ENCODE measurements around the gene TTC3.
"Not testable (repeated sequence)": the region's sequence is repeated elsewhere in the genome, so short reads cannot be mapped to it uniquely, and the experiment has no call there.

The TTC3 gene

DNA sequence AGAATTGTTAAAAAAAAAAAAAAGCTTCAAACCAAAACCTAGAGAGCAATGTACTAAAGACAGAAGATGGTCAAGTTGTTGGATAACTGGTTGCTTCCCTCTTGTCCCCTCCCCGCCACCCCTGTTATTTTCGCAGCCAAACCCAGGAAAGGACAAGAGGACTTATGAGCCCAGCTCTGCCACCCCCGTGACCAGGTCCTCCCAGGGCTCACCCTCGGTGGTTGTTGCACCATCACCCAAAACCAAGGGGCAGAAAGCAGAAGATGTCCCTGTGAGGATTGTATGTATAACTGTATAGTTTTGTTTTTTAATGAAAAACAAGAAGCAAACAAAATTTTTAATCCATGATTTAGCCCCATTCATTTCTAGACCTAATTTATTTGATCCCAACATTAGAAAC, 124.7 kb downstream of the TTC3 start:
- DNase-seq: no peak

DNA sequence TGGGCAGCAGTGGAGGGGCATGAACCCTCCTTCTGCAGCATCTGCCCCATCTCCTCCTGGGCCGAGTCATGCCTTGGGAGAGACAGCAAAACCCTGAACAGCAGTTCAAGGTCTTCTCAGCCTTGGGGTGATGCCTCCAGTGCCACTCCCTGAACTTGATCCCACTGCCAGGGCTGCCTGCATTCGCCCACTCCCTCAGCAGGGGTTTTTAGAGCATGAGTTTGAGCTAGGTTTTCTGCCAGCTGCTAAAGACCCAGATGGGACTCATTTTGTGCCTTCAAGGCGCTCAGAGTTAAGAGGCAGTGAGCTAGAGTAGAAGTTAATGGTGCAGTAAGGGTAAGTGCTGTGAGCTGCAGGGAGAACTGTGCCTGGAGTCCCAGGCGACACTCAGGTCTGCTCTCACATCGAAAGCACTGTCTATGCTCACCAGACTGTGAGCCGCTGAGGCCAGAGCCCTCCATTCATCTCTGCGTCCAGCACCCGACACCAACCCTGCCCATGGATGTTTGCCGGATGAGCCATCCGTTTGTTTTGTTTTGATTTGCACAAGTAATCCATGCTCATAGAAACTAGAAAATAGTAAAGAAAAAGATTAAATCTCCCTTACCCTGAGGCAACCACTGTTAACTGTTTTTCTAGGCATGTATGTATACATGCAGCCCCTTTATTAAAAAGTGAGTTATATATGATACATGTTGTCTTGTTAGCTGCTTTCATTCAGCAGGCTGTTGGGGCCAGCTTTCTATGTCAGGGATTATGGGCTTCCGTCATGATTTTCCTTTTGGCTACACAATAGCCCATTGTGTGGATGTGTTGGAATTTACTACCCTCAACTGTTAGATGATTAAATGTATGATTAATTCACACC, 126.2 kb downstream of the TTC3 start:
- no peak for DNase-seq

DNA sequence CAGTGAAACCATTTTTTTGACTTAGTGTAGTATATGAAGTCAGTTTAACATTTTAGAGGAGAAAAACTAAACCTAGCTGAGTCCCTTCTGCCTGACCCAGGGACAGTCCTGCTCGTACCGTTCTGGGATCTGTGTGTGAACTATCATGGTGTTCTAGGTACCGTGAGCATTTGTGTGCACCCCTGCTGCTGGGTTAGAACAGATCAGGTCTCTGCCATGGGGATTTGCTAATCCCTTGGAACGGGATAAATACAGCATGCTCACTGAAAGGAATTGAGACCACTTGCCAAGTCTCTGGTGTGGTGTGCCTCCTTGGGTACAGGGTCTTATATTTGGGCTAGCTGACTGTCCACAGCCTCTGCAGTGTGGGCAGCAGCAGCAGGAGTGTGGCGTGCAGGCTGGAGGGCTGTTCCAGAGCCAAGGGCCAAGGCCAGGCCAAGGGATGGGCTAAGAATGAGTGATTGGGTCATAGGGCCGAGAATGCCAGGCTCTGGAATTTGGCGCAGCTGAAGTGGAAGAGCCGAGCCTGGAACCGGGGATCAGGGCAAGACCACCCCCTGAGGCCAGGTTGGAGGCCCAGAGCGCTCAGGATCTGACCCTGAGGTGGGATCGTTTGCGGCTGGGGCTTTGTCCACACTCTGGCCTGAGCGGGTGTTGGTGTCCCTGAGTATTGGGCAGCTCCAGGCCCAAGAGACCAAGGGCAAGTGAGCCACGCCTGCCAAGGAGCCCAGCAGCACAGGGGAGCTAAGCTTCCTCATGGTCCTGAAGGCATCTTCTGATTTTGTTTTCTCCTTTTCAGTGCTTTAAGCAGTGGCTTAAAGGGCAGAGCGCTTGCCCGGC, 127.8 kb downstream of the TTC3 start:
- no peak for DNase-seq

DNA sequence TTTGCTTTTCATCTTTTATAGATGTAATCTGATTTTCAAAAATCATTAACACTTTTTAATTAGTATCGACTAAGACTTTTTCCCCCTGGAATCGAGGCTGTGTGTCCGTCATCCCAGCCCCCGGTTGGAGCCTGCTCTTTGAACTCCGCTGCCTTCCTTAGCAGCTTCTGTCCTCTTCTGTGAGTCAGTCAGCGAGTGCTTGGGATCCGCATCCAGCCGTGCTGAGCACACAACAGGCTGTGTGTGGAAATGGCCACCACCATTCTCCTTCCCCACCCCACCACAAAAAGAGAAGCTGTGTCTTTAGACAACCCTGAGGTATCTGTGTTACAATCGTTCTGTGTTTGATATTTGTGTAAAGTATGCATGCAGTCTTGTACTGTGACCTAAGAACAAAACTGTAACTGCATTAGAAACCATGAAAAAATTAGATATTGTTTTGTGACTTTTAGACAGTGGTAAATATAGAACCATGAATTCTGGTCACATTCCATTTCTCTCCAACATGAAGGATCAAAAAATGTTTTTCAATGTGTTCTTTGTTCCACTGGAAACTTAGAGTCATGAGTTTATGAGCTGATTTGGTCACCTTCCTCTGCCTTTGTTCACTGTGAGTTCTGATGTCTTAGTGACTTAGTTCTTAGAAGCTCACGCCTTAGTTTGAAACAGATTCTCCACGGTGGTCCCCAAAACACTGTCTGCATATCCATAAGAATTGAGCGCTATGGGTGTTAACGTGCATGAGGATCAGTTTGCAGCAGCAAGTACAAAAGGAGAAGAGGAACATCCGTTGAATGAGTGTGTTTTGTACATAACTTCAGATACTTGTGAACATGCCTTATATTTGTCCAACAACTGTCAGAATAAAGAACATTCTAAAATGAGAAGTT, 129.4 kb downstream of the TTC3 start:
- no peak for DNase-seq

DNA sequence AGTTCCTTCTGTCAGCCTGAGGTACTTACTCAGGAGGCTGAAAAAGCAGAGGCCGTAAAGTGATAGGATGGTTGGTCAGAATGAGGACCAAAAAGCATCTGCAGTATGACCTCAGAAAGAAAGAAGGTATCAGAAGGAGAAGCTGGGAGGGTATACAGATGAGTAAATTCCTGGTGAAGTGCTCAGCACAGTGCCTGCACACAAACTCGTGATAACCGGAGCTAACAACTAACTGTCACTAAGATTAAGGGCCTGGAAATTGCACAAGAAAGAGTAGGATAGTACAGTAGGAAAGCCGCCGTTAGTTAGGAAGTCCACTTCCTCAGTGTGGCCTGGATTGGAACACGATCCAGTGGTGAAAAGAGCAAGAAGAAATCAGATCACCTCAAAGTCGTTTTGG, 131.5 kb downstream of the TTC3 start:
- DNase-seq: no peak

DNA sequence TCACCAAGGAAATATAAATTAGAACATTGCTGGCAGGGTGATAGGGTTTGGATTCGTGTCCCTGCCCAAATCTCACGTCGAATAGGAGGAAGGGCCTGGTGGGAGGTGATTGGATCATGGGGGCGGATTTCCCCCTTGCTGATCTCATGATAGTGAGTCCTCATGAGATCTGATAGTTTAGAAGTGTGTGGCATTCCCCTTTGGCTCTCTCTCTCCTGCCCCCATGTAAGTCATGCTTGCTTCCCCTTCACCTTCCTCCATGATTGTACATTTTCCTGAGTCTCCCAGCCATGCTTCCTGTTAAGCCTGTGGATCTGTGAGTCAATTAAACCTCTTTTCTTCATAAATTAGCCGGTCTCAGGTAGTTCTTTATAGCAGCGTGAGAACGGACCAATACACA, 133.4 kb downstream of the TTC3 start:
- no peak for DNase-seq

DNA sequence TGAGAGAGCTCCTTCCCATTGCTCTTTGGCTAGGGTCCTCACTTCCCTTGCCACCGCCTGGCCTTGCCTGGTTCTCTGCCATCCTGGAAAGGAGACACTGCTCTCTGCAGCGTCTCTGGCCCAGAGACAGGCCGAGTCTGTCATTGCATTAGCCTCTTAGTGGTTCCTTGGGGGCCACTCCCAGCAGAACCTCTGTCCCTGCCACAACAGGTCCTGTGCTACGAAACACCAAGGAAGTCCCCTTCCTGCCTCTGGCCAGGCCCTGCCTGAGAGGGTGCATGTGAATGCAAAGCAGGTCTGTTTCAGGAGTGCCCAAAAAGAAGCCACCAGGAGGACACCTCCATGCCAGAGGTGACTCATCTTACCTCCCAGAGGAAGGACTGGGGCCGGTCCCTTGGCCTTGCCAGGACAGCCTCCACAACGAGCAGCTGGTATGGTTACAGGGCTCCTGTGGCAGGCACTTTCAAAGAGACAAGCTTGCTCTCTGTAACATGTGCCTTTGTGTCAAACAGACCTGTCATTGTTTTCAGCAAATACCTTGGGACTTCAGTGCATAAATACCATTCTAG, 134.5 kb downstream of the TTC3 start:
- no peak for DNase-seq

DNA sequence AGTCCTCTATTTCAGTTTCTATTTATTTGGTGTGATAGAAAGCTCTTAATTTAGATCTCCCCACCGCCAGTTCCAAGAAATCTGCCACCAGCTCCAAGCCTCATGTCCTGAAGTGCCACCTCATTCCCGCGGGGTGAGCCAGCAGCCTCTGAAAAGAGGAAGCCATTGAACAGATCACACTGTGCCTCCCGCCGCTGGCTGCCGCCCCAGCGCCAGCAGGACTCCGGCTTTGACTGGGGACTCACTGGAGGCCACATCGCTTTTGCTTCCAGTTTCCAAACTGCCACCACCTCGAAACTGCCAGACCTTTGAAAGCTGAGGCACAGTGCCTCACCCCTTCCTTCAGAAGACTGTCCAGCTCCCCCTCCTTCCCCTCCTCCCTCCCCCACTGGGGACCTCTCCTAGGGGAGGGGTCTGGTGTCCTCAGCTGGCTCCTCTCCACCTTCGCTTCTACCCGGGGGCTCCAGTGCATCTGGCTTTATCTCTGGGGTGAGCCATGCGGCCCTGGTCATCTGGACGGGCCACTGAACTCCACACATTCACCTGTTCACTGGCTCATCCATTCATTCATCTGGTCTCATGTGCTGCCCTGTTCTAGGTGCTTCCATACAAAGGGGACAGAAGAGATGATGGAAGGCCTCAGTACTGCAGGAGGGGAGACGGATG, 135.1 kb downstream of the TTC3 start:
- DNase-seq: no peak

DNA sequence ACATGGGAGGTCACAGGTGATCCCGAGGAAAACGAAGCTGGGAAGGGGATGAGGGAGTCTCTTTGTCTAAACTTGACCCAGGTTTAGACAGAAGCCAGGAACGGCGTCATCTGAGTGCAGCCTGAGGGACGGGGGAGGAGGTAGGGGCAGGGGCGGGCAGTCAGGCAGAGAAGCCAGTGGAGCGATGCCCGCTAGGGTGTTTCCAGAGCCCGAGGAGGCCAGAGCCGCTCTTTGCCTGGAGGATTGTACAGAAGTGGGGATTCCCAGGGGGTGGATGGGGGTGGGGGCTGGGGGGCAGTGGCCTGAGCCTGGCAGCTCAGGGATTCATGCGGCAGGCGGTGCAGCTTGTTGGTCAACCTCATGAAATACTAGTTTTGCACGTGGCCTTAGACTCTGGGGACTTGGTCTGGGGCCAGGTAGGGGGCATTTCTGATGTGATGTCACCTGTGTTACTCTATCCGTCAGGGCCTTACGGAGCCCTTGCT, 135.7 kb downstream of the TTC3 start:
- DNase-seq: no peak

DNA sequence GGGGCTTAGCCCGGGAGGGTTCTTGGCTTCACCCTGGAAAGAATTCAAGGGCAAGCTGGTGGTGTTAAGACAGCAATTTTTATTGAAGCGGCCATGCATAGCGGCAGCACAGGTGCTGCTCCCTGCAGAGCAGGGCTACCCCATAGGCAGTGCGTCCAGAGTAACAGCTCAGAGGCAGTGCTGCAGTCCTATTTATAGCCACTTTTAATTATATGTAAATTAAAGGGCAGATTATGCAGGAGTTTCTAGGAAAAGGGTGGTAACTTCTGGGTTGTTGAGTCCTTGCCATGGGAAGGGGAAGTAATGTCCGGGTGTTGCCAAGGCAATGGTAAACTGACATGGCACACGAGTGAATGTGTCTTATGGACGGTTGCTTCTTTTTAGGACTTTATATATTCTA, 137.1 kb downstream of the TTC3 start:
- DNase-seq: no peak

DNA sequence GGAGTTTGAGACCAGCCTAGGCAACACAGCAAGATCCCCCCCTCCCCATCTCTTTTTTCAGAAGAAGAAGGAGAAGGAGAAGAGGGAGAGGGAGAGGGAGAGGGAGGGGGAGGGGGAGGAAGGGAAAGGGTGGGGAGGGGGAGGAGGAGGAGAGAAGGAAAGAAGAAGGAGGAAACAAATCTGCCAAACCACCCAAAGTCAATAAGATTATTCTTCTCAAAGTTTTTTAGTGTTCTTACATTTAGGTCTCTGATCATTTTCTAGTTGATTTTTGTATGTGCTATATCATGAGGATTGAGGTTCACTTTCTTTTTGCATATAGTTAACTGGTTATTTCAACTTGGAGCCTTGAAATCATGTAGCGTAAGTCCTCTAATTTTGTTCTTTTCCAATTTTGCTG, 137.7 kb downstream of the TTC3 start:
- no peak for DNase-seq

DNA sequence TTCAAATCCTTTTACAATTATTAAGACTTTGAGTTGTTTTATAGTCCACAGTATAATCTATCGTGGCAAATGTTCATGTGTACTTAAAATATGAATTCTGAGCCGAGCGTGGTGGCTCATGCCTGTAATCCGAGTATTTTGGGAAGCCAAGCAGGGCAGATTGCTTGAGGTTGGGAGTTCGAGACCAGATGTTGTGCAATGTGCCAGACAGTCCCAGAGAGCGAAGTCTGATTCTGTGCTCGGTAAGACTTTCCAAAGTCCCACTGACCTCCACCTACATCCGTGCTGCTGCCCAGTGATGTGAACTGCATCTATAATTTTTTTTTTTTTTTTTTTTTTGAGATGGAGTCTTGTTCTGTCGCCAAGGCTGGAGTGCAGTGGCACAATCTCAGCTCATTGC, 141.9 kb downstream of the TTC3 start:
- DNase-seq: no peak

DNA sequence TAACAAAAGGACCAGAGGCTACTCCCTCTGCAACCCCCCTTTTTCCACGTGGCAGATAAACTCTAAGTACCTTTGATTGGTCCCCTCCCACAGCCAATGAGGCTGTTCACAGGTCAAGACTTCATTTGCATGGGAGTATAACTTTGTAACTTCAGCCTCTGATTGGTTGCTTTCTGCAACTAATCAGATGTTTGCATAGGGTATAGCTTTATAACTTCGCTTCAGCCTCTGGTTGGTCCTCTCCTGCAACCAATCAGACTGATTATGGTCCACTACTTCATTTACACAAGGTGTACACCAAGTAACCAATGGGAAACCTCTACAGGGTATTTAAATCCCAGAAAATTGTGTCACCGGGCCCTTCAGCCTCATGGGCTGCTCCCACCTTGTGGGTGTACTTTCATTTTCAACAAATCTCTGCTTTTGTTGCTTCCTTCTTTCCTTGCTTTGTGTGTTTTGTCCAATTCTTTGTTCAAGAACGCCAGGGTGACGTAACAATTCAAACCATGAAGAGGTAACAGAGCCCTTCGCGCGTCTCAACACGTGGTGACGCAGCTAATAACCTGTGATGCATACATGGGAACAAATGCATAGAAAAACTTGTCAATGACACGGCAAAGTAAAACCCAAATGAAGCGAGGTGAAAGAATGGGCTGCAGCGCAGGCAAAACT, 146.8 kb downstream of the TTC3 start:
- DNase-seq: no peak

DNA sequence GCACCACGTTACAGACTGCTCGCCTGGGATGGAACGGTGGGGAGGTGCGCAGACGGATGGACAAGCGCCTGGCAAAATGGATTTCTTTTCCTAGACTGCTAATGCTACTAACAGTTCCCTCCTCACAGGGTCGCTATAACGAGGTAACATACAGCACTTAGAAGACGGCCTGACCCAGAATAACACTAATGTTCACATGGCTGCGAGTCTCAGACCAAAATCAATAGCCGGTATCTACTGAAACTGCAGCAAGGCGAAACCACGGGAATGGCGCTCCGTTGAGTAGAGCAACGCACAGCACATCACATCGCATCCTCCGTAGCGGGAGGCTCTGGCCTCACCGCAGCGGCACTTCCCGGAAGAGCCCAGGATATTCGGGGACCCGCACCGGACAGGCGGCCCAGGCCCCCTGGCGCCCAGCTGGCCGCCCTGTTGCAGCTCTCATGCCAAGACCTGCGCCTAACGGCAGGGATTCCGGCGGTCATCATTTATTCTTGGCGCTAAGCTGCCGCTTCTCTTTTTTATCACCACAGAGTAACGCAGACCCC, 147.5 kb downstream of the TTC3 start:
- no peak for DNase-seq

DNA sequence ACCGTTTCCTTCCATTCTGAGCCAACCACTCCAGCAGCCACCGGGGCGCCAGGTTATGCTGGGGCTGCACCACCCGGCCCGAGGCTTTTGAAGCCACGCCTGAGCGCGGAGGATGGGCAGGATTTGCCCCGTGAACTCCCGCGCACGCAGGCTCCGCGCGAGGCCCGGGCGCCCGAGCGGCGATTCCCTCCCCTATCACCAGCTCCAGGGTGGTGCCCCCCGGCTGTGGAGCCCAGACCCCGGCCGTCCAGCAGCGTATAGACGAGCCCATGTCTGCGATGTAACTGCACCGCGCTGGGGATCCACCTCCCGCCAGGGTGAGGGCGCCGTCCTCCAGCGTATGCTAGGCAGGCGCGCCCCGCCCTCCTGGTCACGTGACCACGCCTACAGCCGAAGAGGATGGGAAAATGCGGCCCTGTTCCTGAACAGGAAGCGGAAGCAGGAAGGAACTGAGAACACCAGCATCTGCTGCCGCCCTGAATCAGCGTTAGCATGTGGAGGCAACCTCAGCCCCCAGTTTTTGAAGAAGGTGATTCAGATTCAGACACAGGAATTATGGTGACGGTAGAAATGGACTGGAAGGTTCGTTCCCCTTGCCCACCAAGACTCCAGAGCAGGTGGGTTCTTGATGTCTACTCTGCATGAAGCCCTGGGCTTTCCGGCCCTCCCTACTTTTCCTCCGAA, 148.1 kb downstream of the TTC3 start:
- peak; percentile 55 to 80 for DNase-seq

DNA sequence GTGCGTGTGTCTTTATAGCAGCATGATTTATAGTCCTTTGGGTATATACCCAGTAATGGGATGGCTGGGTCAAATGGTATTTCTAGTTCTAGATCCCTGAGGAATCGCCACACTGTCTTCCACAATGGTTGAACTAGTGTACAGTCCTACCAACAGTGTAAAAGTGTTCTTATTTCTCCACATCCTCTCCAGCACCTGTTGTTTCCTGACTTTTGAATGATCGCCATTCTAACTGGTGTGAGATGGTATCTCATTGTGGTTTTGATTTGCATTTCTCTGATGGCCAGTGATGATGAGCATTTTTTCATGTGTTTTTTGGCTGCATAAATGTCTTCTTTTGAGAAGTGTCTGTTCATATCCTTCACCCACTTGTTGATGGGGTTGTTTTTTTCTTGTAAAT, 149.2 kb downstream of the TTC3 start:
- DNase-seq: not testable (repeated sequence)

DNA sequence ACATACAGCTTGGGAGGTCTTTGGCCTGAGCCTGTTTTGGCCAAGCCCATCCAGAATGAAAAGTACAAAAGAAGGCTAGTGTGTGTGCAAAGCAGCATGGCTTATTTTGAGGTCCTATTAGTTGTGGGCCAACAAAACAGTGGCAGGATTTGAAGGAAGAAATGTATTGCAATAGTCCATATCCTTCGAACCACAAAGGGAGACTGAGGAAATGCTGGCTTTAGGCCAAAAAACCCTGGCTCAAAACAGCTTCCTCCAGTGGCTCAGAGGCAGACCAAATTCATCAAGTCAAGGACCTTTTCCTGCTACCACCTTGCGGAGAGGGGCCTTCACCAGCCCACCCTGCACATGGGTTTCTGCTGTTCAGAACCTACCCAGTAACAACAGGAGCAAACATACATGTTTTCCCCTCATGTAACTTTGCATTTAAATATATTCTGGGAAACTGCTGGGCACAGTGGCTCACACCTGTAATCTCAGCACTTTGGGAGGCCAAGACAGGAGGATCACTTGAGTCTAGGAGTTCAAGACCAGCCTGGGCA, 150.8 kb downstream of the TTC3 start:
- DNase-seq: no peak

DNA sequence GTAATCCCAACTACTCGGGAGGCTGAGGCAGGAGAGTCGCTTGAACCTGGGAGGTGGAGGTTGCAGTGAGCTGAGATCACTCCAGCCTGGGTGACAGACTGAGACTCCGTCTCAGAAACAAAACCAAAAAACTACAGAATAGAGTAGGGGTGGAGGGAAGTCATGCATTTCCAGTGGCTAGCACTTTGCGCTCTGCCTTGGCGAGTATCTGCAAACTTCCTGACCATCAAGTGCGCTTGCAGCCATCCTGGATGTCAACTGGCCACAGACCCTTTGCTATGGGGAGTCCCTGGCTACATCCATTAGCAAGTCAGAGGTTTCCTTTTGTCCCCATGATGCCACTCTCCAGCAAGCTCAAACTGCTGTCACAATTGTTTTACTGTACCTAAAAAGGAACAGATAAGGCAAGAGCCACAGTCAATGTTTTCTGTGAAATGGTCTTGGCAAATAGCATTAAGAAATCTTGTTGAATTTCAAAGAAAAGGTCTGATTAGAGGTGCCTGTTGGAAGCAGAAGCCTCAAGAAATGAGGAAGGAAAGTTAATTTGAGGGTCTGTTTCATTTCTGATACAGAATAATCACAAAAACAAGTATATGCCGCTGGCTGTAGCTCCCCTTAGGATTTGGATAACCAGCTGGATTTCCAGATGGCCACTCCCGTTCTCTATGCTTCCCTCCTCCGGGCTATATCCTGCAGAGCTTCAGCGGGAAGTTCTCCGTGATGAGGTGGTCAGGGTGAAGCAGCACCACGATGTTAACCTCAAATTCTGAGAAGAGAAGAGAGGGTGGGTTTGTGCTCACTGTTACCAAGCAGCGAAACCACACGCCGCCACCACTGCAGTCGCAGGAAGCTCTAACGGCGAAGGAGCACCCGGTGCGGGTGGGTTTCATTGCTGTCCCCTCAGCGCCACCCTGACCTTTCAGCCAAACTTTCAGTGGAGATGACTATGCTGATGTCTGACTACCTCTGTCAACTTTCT, 152.1 kb downstream of the TTC3 start:
- DNase-seq: no peak
